Measurements from ENCODE around the gene RC3H1.
"Not testable (repeated sequence)": the region's sequence is repeated elsewhere in the genome, so short reads cannot be mapped to it uniquely, and the experiment has no call there.

DNA sequence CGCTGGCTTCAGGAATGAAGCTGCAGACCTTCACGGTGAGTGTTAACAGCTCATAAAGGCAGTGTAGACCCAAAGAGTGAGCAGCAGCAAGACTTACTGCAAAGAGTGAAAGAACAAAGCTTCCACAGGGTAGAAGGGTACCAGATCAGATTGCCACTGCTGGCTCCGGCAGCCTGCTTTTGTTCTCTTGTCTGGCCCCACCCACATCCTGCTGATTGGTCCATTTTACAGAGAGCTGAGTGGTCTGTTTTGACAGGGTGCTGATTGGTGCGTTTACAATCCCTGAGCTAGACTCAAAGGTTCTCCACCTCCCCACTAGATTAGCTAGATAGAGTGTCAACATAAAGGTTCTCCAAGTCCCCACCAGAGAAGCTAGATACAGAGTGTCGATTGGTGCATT lies 33.6 kb upstream of the RC3H1 start:
- TF ChIP-seq, protein P1, sequence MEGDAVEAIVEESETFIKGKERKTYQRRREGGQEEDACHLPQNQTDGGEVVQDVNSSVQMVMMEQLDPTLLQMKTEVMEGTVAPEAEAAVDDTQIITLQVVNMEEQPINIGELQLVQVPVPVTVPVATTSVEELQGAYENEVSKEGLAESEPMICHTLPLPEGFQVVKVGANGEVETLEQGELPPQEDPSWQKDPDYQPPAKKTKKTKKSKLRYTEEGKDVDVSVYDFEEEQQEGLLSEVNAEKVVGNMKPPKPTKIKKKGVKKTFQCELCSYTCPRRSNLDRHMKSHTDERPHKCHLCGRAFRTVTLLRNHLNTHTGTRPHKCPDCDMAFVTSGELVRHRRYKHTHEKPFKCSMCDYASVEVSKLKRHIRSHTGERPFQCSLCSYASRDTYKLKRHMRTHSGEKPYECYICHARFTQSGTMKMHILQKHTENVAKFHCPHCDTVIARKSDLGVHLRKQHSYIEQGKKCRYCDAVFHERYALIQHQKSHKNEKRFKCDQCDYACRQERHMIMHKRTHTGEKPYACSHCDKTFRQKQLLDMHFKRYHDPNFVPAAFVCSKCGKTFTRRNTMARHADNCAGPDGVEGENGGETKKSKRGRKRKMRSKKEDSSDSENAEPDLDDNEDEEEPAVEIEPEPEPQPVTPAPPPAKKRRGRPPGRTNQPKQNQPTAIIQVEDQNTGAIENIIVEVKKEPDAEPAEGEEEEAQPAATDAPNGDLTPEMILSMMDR (IDR thresholded peaks at IDR 0.05) = not testable (repeated sequence)
- not testable (repeated sequence) for TF ChIP-seq TAF1 (IDR thresholded peaks at IDR 0.05; ENCODE audit: borderline replicate concordance, low read depth, low read length); EZH2phosphoT487 (IDR thresholded peaks at IDR 0.05; ENCODE audit: borderline replicate concordance, low read depth); YY1 (IDR thresholded peaks at IDR 0.05; ENCODE audit: low read depth); GABPA (IDR thresholded peaks at IDR 0.05; ENCODE audit: low read depth); POLR2AphosphoS5 (IDR thresholded peaks at IDR 0.05; ENCODE audit: low read depth, low read length); JUND (IDR thresholded peaks at IDR 0.05); NFIC (IDR thresholded peaks at IDR 0.05; ENCODE audit: borderline replicate concordance); SMC3 (IDR thresholded peaks at IDR 0.05; ENCODE audit: low read depth, low read length)
